GM12873 (cell line): Measurements from ENCODE around the gene CALHM3.
A peak's percentile ranks its signal among the peaks of the same experiment; 100 is the strongest.

ENCODE experiments used
- TF ChIP-seq, protein P1 (sequence below): IDR thresholded peaks from 2 replicates; pipeline ENCODE4 v1.5.1; 2012; ENCODE audit warnings: low read depth, mild to moderate bottlenecking, moderate library complexity, low read length, control low read depth; ENCODE audit not compliant: insufficient read depth; ENCODE audit errors: missing control alignments

Gene CALHM3

DNA sequence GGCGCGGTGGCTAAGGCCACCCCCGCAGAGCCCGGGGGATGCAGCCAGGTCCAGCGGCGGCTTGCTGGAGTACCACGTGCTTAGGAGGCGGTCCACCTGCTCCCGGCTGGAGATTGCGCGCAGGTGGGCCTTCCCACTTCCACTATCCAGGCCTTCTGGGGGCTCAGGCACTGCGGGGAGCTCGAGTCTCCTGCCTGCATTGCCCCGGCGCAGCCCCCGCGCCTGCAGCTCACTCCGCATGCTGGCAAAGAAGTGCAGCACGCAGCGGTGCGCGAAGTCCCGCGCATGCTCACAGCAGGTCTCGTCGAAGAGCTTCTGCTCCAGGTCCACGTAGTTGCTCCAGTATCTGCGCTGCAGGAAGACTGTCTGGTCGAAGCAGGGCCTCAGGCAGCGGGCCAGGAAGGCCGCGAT lies 5.8 kb downstream of the CALHM3 start:
- TF ChIP-seq, protein P1, sequence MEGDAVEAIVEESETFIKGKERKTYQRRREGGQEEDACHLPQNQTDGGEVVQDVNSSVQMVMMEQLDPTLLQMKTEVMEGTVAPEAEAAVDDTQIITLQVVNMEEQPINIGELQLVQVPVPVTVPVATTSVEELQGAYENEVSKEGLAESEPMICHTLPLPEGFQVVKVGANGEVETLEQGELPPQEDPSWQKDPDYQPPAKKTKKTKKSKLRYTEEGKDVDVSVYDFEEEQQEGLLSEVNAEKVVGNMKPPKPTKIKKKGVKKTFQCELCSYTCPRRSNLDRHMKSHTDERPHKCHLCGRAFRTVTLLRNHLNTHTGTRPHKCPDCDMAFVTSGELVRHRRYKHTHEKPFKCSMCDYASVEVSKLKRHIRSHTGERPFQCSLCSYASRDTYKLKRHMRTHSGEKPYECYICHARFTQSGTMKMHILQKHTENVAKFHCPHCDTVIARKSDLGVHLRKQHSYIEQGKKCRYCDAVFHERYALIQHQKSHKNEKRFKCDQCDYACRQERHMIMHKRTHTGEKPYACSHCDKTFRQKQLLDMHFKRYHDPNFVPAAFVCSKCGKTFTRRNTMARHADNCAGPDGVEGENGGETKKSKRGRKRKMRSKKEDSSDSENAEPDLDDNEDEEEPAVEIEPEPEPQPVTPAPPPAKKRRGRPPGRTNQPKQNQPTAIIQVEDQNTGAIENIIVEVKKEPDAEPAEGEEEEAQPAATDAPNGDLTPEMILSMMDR = no peak

DNA sequence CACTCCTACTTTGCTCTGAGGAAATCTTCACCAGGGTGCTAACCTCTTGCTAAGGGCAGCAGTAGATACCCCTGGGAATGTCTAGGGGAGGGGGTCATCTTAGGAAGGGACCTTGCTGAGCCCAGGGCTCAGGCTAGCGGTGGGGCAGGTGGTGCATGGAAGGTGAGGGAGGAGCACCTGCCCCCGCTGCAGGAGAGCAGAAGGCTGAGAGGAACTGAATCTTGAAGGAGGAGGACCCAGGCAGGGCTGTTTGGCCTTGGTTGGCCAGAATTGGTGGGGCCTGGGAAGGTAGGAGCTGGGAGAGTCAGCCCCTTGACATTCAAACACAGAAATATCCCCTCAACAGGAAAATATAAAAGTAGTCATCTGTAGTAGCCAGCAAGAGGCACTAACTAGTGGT lies 7.0 kb downstream of the CALHM3 start:
- TF ChIP-seq, protein P1 = peak; percentile 1

- TF ChIP-seq, protein P1 = no peak
These were observed 8.0 kb downstream of the CALHM3 start for GRCh38 chr10:103470761-103471653.

DNA sequence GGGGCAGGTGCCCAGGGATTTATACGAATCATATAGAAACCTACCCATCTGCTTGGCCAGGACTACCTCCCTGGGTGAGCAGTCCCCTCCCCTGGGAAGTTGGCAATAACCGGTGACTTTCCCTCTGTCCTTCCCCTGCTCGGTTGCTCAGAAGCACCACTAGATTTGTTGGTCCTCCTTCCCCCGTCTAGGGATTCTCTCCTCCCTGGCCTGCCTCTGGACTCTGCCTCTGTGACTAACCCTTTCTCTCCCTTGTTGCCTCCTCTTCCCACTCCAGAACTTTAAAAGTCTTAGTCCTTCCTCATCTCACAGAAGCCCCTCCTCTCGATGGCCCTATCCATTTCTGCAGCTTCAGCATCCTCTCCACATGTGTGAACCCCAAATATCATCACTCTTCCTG lies 9.8 kb downstream of the CALHM3 start:
- TF ChIP-seq, protein P1 = no peak

DNA sequence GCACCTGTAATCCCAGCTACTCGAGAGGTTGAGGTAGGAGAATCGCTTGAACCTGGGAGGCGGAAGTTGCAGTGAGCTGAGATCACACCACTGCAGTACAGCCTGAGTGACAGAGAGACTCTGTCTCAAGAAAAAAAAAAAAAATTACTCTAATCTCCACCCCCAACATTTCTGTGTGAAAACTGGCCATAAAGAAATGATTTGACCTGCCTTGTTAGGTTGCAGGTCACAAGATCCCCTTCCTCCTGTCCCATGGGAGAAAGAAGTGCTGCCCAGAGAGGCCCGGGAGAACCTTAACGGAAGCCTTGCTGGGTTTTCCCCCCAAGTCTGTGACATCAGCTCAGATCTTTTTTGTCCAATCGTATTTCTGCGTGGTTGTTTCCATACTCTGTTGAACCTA lies 11.6 kb downstream of the CALHM3 start:
- TF ChIP-seq, protein P1 = no peak

DNA sequence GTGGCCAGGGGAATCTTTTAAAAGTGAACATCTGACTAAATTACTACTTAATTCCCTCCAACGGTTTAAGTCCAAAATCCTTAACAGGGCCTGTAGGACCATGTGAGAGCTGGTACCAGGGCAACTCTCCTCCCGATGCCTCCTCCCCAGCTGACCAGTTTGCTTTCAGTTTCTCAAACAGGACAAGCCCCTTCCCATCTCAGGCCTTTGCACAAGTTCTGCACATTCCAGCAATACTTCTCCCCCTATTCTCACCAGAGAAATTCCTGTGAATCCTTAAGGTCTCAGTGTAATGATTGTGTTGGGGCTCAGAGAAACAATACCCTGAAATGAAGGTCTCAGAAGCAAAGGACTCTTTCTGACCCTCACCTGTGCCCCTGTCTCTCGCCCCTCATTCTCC lies 12.3 kb downstream of the CALHM3 start:
- TF ChIP-seq, protein P1 = no peak

DNA sequence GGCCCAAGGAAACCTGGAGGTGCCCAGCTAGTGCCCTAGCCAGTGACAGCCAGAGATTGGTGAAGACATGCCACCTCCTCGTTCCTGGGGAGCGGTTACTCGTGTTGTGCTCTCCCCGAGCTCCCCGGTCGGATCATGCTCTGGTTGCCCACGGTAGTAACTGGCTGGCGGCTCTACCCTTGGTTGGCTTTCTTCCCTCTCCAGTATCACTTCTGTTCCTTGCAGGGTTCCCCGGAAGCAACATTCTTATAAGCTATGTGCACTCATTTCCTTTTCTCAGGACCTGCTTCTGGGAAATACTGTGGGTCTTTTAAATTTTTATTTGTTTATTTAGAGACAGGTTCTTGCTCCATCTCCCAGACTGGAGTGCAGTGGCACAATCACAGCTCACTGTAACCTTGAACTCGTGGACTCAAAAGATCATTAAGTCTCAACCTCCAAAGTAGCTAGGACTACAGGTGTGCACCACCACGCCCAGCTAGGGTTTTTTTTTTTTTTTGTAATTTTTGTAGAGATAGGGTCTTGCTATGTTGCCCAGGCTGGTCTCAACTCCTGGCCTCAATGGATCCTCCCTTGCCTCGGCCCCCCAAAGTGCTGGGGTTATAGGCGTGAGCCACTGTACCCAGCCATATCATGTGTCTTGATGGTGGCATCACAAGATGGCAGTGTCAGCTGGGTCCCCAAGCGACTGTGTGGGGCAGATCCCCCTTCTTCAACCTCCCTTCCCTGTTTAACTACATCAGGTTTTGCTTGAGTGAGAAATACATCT lies 13.4 kb downstream of the CALHM3 start:
- TF ChIP-seq, protein P1 = no peak
